ENCODE data around the gene MYH7B. TPM values are rescaled to one million over a fixed set of nuclear protein-coding genes. Genes with fewer than 3 reads are reported as not detected.

MYH7B gene
- total RNA-seq, 1 experiment from 2014 or later, result 0.07 TPM

GRCh38 chr20:35004749-35005462, 49.2 kb downstream of the MYH7B start:
- TF ChIP-seq CTCF (IDR thresholded peaks at IDR 0.05; ENCODE audit: unreplicated experiment), result no peak
- intact Hi-C loops (cut with micrococcal nuclease), result no loop called here
- no TSS peak for BruUV-seq (replicated peaks)
- Mint-ChIP-seq H3K4me1 (ENCODE audit: insufficient read depth, unreplicated experiment) (no peaks in the 10 kb centered on the region), H3K27ac (ENCODE audit: low read depth, unreplicated experiment) (no peak overlapping the region), H3K9me3 (ENCODE audit: unreplicated experiment) (no peaks in the 10 kb centered on the region), H3K4me3 (ENCODE audit: unreplicated experiment) (no peak overlapping the region), H3K36me3 (ENCODE audit: insufficient read depth, unreplicated experiment) (peaks cover 80% of the 10 kb centered on the region), H3K27me3 (ENCODE audit: insufficient read depth, unreplicated experiment) (no peaks in the 10 kb centered on the region)
- ChIA-PET CTCF (no interaction called here), POLR2A (no interaction called here)
- DNase-seq (ENCODE audit: unreplicated experiment), result no peak

Small RNA genes within 50 kb of the gene (microRNA-seq; reads per million reads assigned to microRNA genes)
- gene MIR499A (not detected), gene MIR499B (not detected)

Other genes with a start within 250 kb of the MYH7B start
- 25.7 and 27.9 TPM in 2 replicates for gene NCOA6, start 130.2 kb upstream of the MYH7B start, total RNA-seq (2022)
- gene GGT7, start 83.0 kb upstream of the MYH7B start, total RNA-seq (2022), result 2.5 and 3.2 TPM in 2 replicates
- gene ACSS2, start 79.3 kb upstream of the MYH7B start, total RNA-seq (2022), result 36.6 and 42.0 TPM in 2 replicates
- 94.6 and 115 TPM in 2 replicates for gene GSS, start 62 bp upstream of the MYH7B start, total RNA-seq (2022)
- gene TRPC4AP, start 136.9 kb downstream of the MYH7B start, total RNA-seq (2022), result 51.8 and 56.3 TPM in 2 replicates
- gene EDEM2, start 191.5 kb downstream of the MYH7B start, total RNA-seq (2022), result 23.6 and 30.2 TPM in 2 replicates
- gene PROCR, start 216.2 kb downstream of the MYH7B start, total RNA-seq (2022), result 27.4 and 34.6 TPM in 2 replicates